ENCODE data around the gene HOOK1.

HOOK1 gene

GRCh38 chr1:59866462-59866861 is 51.7 kb downstream of the HOOK1 start:
- no peak for TF ChIP-seq CTCF (IDR thresholded peaks at IDR 0.05; ENCODE audit: insufficient read depth, low read depth, low read length, missing control alignments)
- H3K4me3 ChIP-seq (ENCODE audit: low read length), result no peak overlapping the region
- no peak for DNase-seq (ENCODE audit: low read depth)

- no peak overlapping the region for H3K4me3 ChIP-seq (ENCODE audit: low read length)
- no peak for TF ChIP-seq CTCF (IDR thresholded peaks at IDR 0.05; ENCODE audit: insufficient read depth, low read depth, low read length, missing control alignments)
Measured at GRCh38 chr1:59871746-59872145, 57.0 kb downstream of the HOOK1 start.

GRCh38 chr1:59877108-59877682 is 62.4 kb downstream of the HOOK1 start:
- no peak for DNase-seq (ENCODE audit: low read depth)
- no peak overlapping the region for H3K4me3 ChIP-seq (ENCODE audit: low read length)
- no peak for TF ChIP-seq CTCF (IDR thresholded peaks at IDR 0.05; ENCODE audit: insufficient read depth, low read depth, low read length, missing control alignments)

More at GRCh38 chr1:59871746-59872145, 57.0 kb downstream of the HOOK1 start:
- peak; percentile 53 for DNase-seq (ENCODE audit: low read depth)

GRCh38 chr1:59878370-59878769 is 63.6 kb downstream of the HOOK1 start:
- no peak overlapping the region for H3K4me3 ChIP-seq (ENCODE audit: low read length)
- DNase-seq (ENCODE audit: low read depth), result peak; percentile 18
- TF ChIP-seq CTCF (IDR thresholded peaks at IDR 0.05; ENCODE audit: insufficient read depth, low read depth, low read length, missing control alignments), result peak; percentile 32

- DNase-seq (ENCODE audit: low read depth), result peak; percentile 89
- TF ChIP-seq CTCF (IDR thresholded peaks at IDR 0.05; ENCODE audit: insufficient read depth, low read depth, low read length, missing control alignments), result peak; percentile 78
Measured at GRCh38 chr1:59879574-59879973, 64.8 kb downstream of the HOOK1 start.

GRCh38 chr1:59879996-59880505 is 65.3 kb downstream of the HOOK1 start:
- no peak for TF ChIP-seq CTCF (IDR thresholded peaks at IDR 0.05; ENCODE audit: insufficient read depth, low read depth, low read length, missing control alignments)

More at GRCh38 chr1:59879574-59879973, 64.8 kb downstream of the HOOK1 start:
- H3K4me3 ChIP-seq (ENCODE audit: low read length), result no peak overlapping the region

GRCh38 chr1:59880735-59881134 is 66.0 kb downstream of the HOOK1 start:
- TF ChIP-seq CTCF (IDR thresholded peaks at IDR 0.05; ENCODE audit: insufficient read depth, low read depth, low read length, missing control alignments), result no peak
- H3K4me3 ChIP-seq (ENCODE audit: low read length), result no peak overlapping the region
- no peak for DNase-seq (ENCODE audit: low read depth)

More at GRCh38 chr1:59879996-59880505, 65.3 kb downstream of the HOOK1 start:
- DNase-seq (ENCODE audit: low read depth), result no peak
- H3K4me3 ChIP-seq (ENCODE audit: low read length), result no peak overlapping the region
